ENCODE measurements around the gene LDLRAD3.

LDLRAD3 gene

GRCh38 chr11:36053862-36054261 is 110.0 kb downstream of the LDLRAD3 start:
- no peak for TF ChIP-seq CTCF (IDR thresholded peaks at IDR 0.05; ENCODE audit: low read depth, low read length)
- no peak for DNase-seq (ENCODE audit: extremely low read depth, low read depth)

GRCh38 chr11:36054628-36055027 is 110.8 kb downstream of the LDLRAD3 start:
- no peak for DNase-seq (ENCODE audit: extremely low read depth, low read depth)
- no peak for TF ChIP-seq CTCF (IDR thresholded peaks at IDR 0.05; ENCODE audit: low read depth, low read length)

DNA sequence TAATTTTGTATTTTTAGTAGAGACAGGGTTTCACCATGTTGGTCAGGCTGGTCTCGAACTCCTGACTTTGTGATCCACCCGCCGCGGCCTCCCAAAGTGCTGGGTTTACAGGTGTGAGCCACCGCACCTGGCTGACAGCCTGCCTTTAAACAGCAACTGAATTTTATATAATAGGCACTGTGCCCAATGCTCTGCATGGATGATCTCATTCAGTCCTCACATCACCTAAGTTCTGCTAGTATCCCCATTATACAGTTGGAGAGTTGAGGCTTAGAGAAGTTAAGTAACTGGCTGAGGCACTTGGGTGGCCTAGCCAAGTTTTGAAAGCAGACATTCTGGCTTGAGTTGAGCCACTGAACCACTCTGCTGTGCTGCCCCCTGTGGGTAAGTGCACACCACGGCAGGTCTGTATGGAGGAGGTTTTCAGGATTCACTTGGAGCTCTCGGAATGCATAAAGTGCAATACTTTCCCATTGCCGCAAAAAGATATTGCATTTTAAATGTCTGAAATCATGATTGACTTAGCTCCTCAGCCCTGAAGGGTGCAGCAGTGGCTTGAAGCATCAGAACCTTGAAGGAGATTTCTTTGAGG is 112.4 kb downstream of the LDLRAD3 start:
- no peak for DNase-seq (ENCODE audit: extremely low read depth, low read depth)
- peak; percentile 37 for TF ChIP-seq CTCF (IDR thresholded peaks at IDR 0.05; ENCODE audit: low read depth, low read length)

GRCh38 chr11:36057379-36058042 is 113.6 kb downstream of the LDLRAD3 start:
- no peak for TF ChIP-seq CTCF (IDR thresholded peaks at IDR 0.05; ENCODE audit: low read depth, low read length)
- DNase-seq (ENCODE audit: extremely low read depth, low read depth) = peak; percentile 23

- no peak for DNase-seq (ENCODE audit: extremely low read depth, low read depth)
- TF ChIP-seq CTCF (IDR thresholded peaks at IDR 0.05; ENCODE audit: low read depth, low read length) = no peak
Measured at GRCh38 chr11:36059660-36060059, 115.8 kb downstream of the LDLRAD3 start.

- DNase-seq (ENCODE audit: extremely low read depth, low read depth) = no peak
- TF ChIP-seq CTCF (IDR thresholded peaks at IDR 0.05; ENCODE audit: low read depth, low read length) = no peak
Measured at GRCh38 chr11:36060926-36061325, 117.1 kb downstream of the LDLRAD3 start.

GRCh38 chr11:36061471-36061870 is 117.6 kb downstream of the LDLRAD3 start:
- DNase-seq (ENCODE audit: extremely low read depth, low read depth) = no peak
- no peak for TF ChIP-seq CTCF (IDR thresholded peaks at IDR 0.05; ENCODE audit: low read depth, low read length)
